Suppressor macrophage treated with lipopolysaccharide for 1 hour (primary cell): ENCODE measurements around the gene GMDS.
A peak's percentile ranks its signal among the peaks of the same experiment; 100 is the strongest.

ENCODE experiments used
- DNase-seq, 3 donors: peaks; one replicate each; pipeline ENCODE4 v3.0.0-alpha.2; 2020 to 2022

The GMDS gene

DNA sequence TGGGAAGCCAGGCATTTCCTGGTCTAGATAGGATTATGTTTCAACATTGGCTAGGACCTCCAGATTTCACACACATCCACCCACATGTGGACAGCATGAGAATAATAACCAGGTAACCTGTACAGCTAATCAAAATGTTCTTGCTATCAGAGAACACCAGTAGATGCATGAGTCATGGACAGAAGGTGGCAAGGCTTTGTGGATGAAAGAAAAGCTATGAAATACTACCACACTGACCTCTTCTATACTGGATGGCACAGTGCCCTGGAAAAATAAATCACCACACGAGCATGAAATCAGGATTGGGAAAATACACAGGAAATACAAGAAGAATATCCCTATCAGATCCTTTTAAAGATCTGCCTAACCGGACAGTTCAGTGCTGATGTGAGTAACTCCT is 113.0 kb downstream of the GMDS start:
- DNase-seq: no peak

DNA sequence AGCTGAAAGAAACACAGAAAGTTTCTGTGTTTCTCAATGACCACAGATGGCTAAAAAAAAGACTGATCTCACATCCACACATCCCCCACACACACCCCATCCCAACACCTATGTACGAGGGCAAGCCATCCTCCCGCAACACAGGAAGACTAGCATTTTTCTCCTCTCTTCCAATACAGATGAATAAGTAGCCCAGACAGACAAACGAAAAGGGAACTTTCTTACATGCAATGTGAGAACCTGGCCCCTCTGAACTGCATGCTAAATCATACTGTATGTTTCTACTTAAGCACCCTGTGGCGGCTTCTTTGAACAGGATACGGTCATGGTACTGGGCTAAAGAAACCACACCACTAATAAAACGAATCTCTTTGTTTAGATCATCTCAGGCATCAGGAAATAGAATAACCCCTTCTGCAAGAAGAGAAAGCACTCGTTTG is 116.2 kb downstream of the GMDS start:
- DNase-seq: no peak

DNA sequence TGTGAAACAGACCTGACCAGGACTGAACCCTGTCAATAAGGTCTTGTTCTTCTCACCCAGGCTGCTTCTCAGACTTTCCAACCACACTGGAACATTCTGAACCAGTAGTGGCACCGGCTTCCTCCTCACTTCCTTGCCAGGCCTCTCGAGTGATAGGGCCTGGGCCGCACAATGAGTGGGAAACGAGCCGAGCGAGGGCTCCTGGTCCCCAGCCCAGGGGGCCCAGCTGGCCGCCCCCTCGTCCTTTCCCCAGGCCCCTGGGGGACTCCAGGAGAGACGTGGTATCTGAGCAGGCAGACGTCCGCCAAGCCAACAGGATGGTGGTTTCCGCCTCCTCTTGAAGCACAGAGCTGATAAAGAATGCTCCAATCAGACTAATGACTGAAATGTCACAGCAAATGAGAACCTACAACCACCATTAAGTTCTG is 117.9 kb downstream of the GMDS start:
- DNase-seq: peak in 2 of 3 donors; percentile 11 to 18

- peak in 1 of 3 donors; percentile 17 for DNase-seq
Measured at GRCh38 chr6:2126351-2126750, 119.1 kb downstream of the GMDS start.

GRCh38 chr6:2125158-2125557 is 120.2 kb downstream of the GMDS start:
- DNase-seq: no peak

DNA sequence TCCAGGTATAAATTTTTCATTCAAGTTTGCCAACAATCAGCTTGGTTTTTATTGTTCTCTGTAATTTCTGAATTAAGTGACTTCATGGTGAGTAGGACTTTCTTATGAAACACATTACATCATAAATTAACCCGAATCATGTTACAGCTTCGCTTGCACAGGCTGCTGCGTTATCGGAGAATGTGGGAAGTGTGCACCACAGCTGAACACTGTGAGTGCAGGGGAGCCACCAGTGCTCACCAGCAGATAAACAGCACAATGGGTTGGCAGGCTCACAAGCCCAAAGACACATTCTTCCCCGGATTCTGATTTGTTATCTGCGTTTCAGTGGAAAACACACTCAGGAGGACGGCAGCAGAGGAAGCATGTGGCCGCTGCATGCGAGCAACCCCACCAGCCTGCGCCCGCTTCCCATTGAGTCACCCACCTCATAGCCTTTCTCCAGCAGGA is 121.1 kb downstream of the GMDS start:
- DNase-seq: peak; percentile 25 to 44 (median 37)

- DNase-seq: no peak
Measured at GRCh38 chr6:2120912-2121311, 124.5 kb downstream of the GMDS start.

DNA sequence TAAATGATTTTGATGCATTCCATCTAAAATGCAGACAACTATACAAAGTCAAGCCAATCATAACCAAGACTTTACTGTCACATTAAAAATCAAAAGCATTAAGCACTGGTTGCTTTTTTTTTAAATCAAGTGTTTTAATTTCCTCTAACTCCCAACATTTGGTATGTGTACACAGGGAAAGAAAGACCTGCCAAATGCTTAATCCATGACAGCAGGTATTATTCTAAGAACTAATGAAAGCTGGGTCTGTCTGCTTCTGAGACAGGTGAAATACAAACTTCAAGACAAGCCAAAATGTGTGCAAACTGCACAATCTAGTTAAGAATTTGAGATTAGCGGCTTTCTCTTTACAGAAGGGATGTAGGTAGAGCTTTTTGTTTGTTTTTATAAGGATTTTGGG is 126.1 kb downstream of the GMDS start:
- no peak for DNase-seq

GRCh38 chr6:2118136-2118535 is 127.3 kb downstream of the GMDS start:
- no peak for DNase-seq

DNA sequence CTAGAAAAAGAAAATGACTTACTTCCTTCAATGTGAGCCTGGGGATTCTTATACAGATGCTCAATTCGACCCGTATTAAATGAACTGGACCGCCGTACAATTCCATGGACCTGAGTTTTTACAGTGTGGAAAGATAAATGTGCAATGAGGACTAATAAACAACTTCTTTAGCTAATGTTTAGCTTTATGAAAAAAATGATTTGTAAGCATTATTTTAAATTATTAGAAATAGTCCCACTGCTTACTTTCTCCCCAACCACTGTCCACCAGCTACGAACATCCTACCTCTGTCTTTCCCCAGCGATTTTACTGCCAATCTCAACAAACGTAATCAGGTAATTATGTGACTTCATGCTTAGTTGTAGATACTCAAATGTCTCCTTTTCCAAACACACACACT is 128.0 kb downstream of the GMDS start:
- no peak for DNase-seq

GRCh38 chr6:2116496-2116895 is 128.9 kb downstream of the GMDS start:
- no peak for DNase-seq

GRCh38 chr6:2114100-2114499 is 131.3 kb downstream of the GMDS start:
- no peak for DNase-seq

- peak; percentile 41 to 89 (median 70) for DNase-seq
Measured at GRCh38 chr6:2111162-2111677, 134.2 kb downstream of the GMDS start.

- no peak for DNase-seq
Measured at GRCh38 chr6:2110504-2110903, 134.9 kb downstream of the GMDS start.

DNA sequence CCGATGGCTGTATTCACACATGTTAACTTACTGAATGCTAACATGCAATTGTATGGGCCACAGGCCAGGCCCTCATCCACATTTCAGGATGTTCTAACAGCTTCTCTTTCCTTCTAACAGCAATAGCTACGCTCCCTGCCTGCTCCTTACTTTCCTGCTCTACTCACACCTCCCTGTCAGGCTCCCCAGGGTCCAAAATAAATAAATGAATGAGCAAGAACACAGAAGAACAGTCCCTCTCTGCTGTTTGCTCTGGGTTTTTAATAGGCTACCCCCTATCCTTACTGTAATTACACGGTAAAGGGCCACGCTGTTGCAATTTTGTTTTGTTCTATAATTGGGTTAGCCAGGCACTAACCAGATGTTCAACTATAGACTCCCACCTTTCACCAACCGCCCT is 135.6 kb downstream of the GMDS start:
- no peak for DNase-seq

DNA sequence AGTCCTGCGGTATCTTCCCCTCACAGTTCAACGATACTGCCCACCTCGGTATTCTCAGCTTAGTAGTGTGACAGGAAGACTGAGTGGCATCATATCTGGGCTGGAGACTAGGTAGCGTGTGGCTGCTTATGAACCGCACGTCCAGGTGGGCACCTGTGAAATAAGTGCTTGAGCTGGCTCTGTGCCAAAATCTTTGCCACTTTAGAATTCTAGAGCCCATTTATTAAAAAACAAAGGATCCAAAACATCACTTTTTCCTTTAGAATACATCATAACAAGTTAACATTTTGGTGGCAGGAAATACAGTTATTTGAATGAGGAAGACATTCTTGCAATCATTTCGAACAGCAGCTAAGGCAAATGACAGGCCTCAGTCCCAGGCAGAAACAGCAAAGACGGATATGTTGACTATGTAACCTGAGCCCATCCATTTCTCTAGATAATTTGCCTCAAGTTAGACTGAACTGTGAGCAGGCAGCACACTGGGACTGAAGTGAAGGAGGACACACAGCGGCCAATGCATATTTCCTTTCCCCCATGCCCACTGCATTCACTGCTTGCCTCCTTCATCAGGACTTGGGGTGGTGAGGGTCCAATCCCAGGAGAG is 136.6 kb downstream of the GMDS start:
- no peak for DNase-seq

- no peak for DNase-seq
Measured at GRCh38 chr6:2104524-2104880, 140.9 kb downstream of the GMDS start.

- peak; percentile 45 to 78 (median 75) for DNase-seq
Measured at GRCh38 chr6:2103765-2104523, 141.5 kb downstream of the GMDS start.

DNA sequence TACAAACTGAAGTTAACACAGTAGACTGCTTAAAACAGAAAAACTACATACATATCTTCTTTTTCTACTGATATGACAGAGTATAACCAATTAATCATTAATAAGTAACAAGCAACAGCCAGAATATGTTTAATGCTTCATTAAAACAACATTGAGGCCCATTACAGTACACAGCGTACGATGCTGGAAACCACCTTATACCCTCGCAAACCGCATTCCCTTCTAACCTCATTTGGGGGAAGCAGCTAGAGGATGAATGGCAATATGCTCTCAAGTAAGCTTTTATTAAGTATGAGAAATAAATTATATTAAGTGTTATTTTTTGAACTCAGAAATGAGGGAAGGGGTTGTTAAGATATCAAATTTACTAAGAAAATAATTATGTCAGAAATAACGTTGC is 142.4 kb downstream of the GMDS start:
- no peak for DNase-seq

GRCh38 chr6:2102316-2102883 is 143.0 kb downstream of the GMDS start:
- peak in 2 of 3 donors; percentile 26 to 43 for DNase-seq

DNA sequence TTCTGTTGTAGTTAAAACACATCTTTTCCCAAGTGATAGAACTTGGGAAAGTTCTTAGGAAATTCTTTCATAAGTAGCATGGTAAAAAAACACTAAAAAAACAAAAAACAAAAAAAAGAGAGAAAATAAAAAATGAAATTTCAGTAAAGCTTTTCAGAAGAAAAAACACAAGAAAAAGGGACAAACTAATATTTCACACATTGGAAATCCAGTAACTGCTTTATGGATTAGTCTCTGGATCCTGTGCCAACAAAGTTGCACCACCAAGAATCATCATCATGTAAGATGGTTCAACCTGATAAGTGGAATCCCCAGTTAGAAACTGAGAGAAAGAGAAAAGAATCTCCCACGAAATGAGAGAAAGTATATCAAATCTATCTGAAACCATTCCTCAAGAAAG is 144.2 kb downstream of the GMDS start:
- no peak for DNase-seq

GRCh38 chr6:2099870-2100269 is 145.5 kb downstream of the GMDS start:
- no peak for DNase-seq

DNA sequence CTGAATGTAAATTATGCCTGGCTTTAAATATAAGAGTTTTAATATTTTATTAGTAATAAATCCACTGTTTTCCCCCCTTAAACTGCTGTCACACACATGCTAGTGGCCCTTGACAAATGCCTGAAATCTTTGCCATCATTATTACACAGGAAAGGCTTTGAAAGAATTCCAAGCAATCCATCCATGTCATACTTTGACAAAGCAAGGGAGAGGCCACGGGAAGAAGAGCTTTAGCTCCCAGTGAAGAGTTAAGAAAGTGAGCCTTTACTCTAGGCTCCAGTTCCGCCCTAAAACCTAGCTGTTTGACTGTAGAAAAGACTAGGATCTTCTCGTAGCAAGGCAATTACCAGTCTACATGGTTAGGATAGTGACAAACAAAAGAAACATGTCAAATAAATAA is 147.9 kb downstream of the GMDS start:
- no peak for DNase-seq

- no peak for DNase-seq
Measured at GRCh38 chr6:2094642-2095041, 150.8 kb downstream of the GMDS start.
